NCI-H524 treated with DMSO at 0.1 percent for 48 hours (cell line): ENCODE measurements around the gene MAPKAP1.

Experiments
- DNase-seq: peaks from one replicate; lab custom pipeline; 2025; lab: John Stamatoyannopoulos, UW

MAPKAP1 gene

DNA sequence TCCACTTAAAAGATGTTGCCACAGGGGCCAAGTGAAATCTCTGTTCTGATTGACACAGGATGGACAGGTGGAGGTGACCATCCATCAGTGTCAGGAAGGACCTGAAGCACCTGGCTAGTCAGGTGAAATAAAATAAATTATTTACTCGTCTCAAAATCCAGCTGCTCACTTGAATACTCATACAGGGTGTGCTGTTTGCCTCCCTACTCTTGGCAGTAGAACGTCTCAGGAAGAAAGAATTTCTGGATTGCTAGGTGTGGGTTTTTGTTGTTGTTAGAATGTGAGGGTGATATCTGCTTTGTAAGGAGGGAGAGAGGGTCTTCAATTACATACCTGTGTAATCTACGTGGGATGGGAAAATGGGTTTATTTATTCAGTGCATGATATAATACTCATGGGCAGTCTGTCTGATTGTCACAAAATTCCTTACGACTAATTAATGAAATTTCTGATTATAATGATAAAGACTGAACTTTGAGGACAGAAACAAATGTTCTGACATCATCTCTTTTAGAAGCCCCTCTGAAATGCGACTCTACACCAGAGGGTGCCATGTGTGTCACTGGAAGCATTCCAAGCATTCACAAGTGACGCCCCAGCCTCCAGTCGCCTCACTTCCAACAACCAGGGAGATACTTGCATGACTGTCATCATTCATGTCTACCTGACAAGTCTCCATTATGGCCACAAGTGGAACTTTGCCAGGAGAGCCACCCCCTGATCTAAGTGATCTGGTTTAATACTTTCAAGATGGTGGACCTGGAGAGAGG is 227.0 kb downstream of the MAPKAP1 start:
- no peak for DNase-seq

DNA sequence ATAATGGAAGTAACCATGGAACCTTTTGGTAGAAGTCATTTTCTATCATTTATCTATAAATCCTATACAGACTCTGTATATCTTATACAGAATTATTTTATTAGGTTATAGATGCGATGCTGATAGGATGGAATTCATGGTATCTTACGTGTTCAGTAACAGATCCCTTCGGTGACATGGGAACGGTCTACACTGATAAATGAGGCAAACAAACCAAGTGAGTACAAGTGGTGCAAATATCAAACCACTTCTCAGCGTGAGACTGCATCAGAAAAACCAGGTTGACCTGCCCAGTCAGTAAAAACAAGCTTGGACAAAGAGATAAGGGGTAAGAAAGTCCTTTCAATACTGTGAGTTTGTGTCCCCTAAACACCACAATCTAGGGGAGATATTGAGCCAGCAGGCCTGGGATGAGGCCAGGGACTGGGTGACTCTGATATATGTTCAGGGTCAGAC is 229.9 kb downstream of the MAPKAP1 start:
- no peak for DNase-seq

DNA sequence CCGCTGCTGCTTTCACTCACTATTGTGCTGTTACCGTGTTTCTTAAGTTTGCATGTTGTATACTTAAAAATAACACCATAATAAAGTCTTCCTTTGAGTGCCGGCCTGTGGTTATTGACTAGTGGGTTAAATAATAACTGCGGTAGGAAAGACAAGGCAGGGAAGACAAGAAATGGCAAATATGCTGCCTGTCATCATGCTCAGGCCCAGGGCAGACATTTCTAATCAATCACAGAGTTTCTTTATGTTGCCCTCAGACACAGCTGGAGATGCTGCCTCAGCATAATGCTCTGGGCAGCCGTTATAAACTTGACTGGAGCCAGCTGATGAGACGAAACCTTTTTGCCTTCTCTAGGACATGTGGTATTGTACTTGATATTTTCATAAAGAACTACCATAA is 230.4 kb downstream of the MAPKAP1 start:
- no peak for DNase-seq

DNA sequence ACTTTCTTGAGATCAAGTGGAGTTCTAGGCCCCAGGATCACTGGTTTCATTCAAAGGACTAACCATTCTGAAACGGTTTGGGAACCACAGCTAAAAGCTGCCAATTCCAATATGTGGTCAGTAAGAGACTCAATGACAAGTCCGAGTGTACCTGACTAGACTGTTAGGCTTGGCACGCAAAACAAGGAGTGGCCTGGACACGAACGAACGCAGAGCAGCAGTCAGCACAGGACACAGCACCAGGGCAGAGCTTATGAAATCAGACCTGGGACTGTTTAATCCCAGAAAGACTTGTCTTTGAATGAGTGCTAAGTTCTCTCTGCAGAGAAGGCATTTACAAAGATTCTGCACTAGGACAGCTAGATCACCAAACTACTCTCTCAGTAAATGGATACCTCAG is 231.6 kb downstream of the MAPKAP1 start:
- DNase-seq: no peak

DNA sequence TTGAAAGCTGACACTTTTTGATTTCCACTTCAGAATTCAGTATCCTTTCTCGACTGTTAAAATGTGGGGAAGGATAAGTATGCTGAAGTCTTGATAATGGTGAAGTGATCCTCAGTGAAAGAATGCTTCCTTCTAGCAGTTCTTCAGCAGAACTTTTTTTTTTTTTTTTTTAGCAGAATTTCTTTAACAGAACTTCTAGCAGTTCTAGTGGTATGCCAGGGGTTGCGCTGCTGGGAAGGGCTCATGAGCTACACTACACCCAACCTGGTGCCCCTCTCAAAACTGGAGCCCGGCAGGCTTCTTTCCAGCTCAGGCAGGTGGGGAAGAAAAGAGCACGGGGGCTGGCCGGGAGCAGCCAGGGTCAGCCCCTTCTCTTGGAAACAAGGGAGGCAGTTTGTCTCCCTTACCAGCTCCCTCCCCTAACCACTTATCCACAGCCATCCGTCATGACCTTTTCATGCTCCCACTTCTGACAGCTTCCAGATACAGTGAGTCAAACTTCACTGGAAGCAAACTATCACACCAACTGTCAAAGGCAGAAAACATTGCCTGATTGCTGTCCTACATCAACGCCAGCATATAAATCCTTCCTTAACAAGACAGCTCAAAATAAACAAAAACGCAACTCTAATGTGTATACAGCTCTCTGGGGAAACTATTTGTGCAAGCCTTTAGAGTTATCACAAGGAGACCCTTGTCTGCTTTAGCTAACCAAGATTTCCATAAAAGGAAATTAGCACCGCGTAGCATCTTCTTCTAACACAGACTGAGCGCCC is 233.9 kb downstream of the MAPKAP1 start:
- no peak for DNase-seq

DNA sequence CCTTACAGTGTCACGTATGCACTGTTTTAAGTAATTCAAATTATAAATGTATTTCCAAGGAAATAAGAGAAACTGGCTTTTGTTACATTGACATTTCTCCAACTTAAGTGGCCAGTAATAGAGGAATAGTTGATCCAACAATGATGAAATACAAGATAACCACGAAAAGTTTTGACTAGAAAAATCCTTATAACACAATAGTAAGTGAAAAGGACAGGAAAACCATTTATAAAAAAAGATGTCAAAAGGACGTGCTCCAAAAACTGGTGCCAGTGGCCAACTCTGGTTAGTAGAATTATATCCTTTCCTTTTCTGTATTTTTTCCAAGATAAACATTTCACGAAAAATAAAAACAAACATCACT is 234.5 kb downstream of the MAPKAP1 start:
- no peak for DNase-seq

DNA sequence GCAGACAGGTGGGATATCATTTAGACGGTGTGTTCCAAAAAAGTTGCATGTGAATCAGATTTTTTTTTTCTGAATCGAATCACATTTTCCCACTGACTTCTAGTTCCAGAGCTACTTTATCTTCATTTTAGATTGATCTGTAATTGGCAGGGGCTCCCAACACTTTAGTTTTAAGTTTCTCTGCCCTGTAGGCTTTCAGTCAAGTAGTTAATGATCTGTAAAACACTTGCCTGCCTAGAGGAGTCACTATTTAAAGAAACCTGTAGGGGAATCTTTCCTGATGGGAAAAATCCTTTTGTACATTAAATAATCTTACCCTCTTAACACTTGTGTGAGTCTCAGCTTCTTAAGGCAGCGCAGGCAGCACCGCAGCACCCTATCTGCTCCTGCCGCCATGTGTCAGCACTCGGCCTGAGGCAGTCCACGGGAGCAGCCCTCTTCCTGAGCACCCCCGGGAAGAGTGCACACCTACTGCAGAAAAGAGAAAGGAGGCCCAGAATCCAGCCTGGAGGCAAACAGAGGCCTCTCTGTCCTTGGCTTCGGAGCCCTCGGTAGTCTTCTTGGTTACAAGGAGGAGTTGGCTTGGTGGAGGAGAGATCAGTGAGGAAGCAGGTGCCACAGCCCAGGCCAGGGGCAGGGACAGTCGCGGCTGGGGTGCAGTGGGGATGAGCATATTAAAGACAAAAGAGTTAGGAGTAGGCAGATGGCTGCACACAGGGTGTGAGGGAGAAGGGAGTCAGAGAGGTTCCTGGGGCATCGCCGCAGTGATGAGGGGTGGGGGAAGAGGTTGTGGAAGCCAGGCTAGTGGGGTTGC is 236.0 kb downstream of the MAPKAP1 start:
- DNase-seq: no peak

DNA sequence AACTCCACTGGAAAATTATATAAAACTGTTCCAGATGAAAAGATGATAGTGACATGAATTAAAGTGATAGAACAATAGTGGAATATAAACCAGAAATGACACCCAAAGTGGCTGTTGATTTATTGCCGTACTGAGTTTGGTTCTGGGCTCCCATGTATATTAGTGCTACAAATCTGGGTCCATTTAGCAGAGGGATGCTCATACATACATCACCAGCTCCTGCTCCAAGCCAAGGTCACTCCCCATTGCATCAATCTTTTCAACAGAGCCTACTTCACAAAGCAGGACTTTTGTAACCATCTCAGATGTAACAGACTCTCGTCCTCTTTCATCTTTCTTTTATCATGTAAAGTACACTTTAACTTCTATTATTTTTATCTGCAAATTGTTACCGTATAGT is 236.8 kb downstream of the MAPKAP1 start:
- no peak for DNase-seq

DNA sequence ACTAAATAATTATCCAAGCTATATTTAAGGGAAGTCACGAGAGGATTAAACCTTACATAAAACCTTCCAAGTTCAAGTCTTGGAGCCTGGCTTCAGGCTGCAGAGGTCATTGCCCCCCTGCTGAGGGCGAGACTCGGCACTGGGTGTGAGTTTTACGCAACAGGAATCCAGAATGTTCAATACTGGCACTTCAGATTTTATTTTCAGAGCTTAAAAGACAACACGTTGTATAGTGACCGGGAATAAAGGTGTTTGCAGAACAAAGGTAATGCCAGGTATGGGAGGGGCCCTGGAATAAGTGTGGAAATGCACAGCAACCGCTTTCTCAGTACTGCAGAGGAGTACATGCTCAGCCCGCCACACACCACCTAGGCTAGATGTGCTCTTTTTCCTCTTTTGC is 238.4 kb downstream of the MAPKAP1 start:
- DNase-seq: no peak

DNA sequence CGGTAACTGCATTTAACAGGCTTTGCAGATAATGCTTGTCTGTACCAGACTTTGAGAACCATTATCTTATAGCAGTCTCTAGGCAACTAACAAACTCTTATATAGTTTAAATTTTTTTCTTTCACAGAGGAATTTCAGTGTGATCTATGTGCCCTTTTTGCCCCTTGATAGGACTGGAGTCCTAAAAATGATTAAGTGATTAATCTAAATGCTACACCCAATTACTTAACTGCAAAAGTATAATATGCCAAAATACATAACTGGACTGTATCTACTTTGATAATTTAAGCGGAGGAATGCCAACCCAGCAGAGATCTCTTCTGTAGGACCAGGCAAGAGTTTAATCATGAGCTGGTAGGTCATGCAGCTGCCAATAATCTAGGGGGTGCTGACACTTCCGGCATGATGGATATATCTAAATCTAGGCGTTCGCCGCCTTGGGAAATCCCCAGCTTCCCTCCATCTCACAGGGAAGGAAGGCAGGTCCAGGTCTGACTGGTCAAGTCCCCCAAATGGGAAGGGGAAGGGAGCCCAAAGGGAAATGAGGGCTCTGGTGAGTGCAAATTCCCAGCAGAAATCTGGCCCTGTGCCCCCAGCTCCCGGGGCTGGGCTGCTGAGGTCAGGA is 239.8 kb downstream of the MAPKAP1 start:
- no peak for DNase-seq

DNA sequence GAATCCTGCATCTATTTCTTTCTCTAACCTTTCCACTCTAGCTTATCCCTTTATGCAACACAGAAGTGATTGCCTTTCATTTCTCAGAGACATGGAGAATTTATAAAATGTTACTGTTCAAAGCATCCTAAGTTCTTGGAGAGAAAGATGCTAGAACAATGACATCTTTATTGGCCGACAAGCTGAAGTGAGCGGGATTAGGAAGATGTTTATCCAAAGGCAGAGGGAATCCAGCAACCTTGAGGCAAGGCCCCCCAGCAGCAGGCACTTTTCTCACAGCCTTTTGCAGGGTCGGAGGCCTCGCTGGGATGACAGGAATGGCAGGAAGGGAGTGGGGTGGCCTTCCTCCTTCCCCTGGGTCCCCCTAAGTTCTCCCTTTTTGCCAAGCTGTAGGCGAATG is 240.6 kb downstream of the MAPKAP1 start:
- no peak for DNase-seq

DNA sequence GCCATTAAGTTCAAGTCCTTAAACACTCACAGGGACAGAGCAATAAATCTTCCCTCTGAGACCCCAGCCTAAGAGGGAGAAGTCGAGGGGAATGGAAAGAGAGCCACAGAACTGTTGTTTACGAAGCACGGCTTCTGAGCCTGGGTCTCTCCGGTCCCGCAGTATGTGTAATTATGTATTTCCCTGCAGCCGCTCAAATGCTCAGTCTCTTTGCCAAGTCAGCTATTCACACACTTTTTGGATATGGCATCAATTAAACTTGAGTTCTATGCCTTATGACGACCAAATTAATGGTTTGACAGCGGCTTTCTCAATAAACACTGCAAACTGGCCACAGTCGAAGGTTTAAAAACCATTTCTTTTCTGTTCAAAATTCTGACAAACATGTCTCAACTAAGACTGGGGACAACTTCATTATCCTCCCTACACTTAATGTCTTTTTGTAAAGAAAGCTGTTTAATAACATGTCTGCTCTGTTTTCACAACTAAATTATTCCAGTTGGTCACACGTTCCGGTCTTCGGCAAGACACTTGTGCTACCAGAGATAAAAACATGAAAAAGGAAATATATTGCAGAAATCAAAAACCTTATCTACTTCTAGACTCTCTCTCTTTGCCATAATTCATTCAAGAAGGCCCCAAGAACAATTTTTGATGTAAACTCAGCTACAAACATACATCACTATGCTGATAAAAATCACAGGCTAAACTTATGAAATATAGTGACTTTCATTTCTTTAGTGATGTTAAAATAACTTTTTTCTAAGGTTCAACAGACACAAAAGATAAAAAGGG is 242.2 kb downstream of the MAPKAP1 start:
- no peak for DNase-seq

DNA sequence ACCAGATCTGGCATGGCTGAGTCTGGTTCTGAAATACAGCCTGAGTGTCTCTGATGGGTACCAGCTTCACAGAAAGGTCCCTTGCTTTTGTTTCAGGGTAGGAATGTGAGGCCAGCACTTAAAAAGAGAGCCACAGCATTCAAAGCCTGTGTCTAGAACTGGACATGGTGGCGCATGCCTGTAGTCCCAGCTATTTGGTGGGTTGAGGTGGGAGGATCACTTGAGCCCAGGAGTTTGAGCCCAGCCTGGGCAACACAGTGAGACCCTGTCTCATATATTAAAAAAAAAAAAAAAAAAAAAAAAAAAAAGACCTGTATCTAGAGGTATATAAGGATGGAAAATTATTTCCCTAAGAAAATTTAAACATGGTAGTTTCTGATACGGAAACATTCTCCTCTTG is 243.1 kb downstream of the MAPKAP1 start:
- no peak for DNase-seq

DNA sequence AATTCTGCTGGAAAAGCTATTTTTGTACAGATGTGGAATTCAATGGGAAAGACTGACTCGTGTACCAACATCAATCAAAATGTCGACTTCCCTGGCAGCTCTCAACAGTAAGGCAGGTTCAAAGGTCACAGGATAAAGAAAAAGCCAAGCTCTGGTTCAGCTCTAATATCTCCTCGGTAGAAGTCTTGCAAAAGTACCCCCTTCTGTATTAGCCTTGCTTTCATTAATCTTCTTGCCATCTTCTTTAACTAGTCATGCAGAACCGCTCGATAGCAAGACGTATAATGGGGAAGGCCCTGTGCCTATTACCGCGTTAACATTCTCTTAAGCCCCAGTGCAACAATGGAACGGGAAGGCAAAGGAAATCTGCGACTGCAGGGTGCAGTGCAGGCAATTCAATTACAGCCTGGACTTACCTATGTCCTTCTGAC is 244.1 kb downstream of the MAPKAP1 start:
- peak; percentile 75 for DNase-seq

DNA sequence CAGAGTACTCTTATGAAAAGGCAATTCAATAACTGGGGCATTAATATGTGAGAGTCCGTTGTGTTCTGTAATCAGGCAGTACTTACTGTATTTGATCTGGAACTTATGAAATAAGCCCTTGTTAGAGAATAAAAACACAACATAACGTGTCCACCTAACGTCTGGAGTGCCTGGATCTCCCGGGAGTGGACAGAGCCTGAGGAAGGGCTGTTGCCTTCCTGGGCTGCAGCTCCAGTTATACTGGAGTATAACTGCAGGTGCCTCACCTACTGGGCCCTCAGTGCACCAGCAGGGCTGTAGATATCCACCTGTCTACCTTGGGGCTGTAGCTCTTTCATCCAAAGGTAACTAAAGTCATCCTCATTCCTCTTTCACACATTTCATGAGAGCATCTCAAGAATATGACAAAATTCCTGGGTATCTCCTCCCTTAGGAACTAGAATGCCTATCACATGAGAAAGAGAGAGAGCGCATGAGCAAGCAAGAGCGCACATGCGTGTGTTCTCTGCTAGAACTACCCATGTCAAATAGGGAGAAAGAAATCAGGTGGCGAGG is 245.3 kb downstream of the MAPKAP1 start:
- no peak for DNase-seq

DNA sequence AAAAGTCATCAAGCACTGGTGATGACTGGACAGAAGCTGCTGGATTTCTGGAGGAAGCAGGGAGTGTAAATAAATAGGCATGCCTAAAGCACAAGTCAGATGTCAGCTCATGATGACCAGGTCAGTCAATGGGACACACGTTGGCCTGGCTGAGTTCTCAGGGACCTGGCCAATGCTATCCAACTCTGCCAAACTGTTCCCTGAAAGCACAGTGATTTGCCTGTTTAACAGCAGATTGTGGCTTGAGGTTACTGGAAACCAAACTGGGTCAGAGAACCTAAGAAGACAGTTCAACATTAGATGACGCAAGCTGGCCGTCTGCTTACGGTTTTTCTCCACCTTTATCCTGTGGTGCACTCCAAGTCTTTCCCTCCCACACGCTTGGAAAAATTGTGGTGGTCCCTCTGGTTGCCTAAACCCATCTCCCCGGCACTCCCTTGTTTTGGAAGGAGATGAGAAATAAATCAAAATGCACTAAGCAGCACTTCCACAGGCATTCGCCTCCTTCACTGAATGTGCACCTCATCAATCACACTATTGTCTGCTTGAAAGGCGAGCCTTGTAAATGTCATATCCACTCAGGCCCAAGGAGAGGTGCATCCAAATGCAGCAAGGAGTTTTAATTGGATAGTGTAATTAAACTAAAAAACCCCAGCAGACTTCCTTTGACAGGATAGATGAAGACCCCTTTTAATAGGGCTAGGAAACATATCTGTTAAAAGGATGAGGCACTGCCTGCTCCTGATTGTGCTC is 245.9 kb downstream of the MAPKAP1 start:
- DNase-seq: no peak

DNA sequence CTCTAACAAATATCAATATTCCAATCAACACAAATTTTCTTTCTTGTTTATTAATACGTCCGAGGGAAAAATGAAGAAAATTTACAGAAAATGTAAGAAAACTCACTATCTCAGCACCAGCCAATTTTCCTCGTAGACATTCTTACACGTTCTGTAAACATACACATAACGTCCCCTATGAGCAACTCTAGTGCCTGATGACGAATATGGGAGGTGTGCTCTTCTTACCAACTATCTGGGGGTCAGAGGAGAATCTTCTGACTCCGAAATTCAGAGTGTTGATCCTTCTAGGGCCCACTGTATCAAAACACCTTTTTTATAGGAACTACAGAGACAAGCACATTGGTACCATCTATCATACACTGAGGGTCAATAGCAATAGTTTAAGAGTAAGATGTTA is 246.7 kb downstream of the MAPKAP1 start:
- no peak for DNase-seq

DNA sequence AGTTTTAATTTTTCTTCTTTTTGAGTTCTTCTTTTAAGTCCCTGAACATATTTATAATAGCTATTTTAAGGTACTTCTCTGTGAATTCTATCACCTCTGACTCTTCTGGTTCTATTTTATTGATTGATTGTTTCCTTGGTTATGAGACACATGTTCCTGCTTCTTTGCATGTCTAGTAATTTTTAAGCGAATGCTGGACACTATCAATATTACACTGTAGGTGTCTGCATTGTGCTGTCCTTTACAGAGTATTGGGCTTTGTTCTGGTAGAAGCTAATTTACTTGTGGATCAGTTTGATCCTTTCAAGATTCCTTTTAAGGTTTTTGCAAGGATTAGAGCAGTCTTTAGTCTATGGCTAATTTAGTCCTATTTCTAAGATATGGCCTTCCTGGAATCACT is 249.7 kb downstream of the MAPKAP1 start:
- DNase-seq: no peak

DNA sequence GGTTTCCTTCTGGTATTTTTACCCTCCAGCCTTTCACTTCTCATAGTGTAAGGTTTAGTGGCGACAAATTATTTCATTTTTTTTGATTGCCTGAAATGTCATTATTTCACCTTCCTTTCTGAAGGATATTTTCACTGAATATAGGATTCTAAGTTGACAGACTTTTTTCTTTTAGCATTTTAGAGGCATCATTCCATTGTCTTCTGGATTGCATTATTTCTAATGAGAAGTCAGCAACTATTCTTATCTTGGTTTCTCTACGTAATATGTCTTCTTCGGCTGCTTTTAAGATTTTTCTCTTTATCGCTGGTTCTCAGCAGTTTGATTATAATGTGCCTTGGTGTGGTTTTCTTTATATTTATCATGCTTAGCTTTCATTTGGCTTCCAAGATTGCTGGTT is 251.1 kb downstream of the MAPKAP1 start:
- no peak for DNase-seq

DNA sequence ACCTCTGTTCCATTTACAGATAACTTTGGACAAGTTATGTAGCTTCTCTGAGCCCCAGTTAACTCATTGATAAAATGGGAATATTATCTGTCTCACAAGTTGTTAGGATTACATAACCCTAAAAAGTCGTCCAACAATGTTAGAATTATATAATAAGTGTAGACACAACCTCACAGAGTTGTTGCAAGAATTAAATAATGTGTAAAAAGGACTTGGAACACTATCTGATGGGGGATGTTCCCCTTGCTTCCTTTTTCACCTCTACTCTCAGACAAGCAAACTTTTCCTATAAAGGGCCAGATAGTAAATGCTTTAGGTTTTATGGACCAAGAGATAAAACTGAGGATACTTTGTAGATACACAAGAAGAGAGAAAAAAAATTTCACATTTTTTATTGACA is 251.9 kb downstream of the MAPKAP1 start:
- DNase-seq: no peak
